Amniotic stem cell (primary cell): ENCODE measurements around the gene NAP1L1.
"Not testable (repeated sequence)": the region's sequence is repeated elsewhere in the genome, so short reads cannot be mapped to it uniquely, and the experiment has no call there.

Source experiments
- DNase-seq: peaks from one replicate; lab custom pipeline; 2025; lab: John Stamatoyannopoulos, UW

NAP1L1 gene

GRCh38 chr12:76020281-76020680, 64.2 kb downstream of the NAP1L1 start:
- DNase-seq = peak; percentile 43

GRCh38 chr12:76018672-76019071, 65.8 kb downstream of the NAP1L1 start:
- no peak for DNase-seq

GRCh38 chr12:76018111-76018510, 66.4 kb downstream of the NAP1L1 start:
- DNase-seq = no peak

GRCh38 chr12:76014007-76014406, 70.5 kb downstream of the NAP1L1 start:
- no peak for DNase-seq

GRCh38 chr12:76013603-76014002, 70.9 kb downstream of the NAP1L1 start:
- no peak for DNase-seq

GRCh38 chr12:76012644-76013043, 71.8 kb downstream of the NAP1L1 start:
- DNase-seq = no peak

- no peak for DNase-seq
Observed at GRCh38 chr12:76010732-76011458, 73.6 kb downstream of the NAP1L1 start.

GRCh38 chr12:76008428-76008827, 76.1 kb downstream of the NAP1L1 start:
- no peak for DNase-seq

GRCh38 chr12:76007640-76008039, 76.8 kb downstream of the NAP1L1 start:
- no peak for DNase-seq

GRCh38 chr12:76006028-76006925, 78.2 kb downstream of the NAP1L1 start:
- DNase-seq = no peak

- DNase-seq = no peak
Observed at GRCh38 chr12:76003355-76003638, 81.2 kb downstream of the NAP1L1 start.

GRCh38 chr12:76002598-76003354, 81.7 kb downstream of the NAP1L1 start:
- DNase-seq = no peak

- no peak for DNase-seq
Observed at GRCh38 chr12:75998292-75999063, 86.0 kb downstream of the NAP1L1 start.

GRCh38 chr12:75997658-75998057, 86.8 kb downstream of the NAP1L1 start:
- DNase-seq = no peak

- no peak for DNase-seq
Observed at GRCh38 chr12:75996861-75997447, 87.5 kb downstream of the NAP1L1 start.

GRCh38 chr12:75995691-75996090, 88.8 kb downstream of the NAP1L1 start:
- no peak for DNase-seq

- DNase-seq = no peak
Observed at GRCh38 chr12:75994069-75994740, 90.3 kb downstream of the NAP1L1 start.

GRCh38 chr12:75991753-75992152, 92.7 kb downstream of the NAP1L1 start:
- no peak for DNase-seq

GRCh38 chr12:75990189-75990912, 94.1 kb downstream of the NAP1L1 start:
- DNase-seq = no peak

- DNase-seq = not testable (repeated sequence)
Observed at GRCh38 chr12:75987709-75988108, 96.8 kb downstream of the NAP1L1 start.
